ACC112 (cell line): ENCODE data around the gene ADAMTS17.

Source experiments
- H2AFZ ChIP-seq: fragments of 200-600 bp; sonication (generic); one replicate; pipeline ENCODE4 v1.6.0; 2017; ENCODE audit warnings: antibody characterized with exemption, low read length; ENCODE audit not compliant: unreplicated experiment
- H3K27ac ChIP-seq: fragments of 200-600 bp; sonication (generic); 2 replicates; pipeline ENCODE4 v1.5.1; 2014; ENCODE audit warnings: low read depth, mild to moderate bottlenecking, antibody characterized with exemption, low read length, moderate library complexity
- H3K27me3 ChIP-seq: fragments of 200-600 bp; sonication (generic); 2 replicates; pipeline ENCODE4 v1.6.1; 2014; ENCODE audit warnings: mild to moderate bottlenecking, antibody characterized with exemption, low read length, moderate library complexity, mixed read lengths; ENCODE audit not compliant: insufficient read depth
- H3K36me3 ChIP-seq: fragments of 200-600 bp; sonication (generic); 2 replicates; pipeline ENCODE4 v1.6.1; 2016; ENCODE audit warnings: mild to moderate bottlenecking, antibody characterized with exemption, low read length, moderate library complexity, mixed read lengths; ENCODE audit not compliant: insufficient read depth
- H3K4me1 ChIP-seq: fragments of 200-600 bp; sonication (generic); one replicate; pipeline ENCODE4 v1.6.1; 2016; ENCODE audit warnings: low read length, mixed read lengths; ENCODE audit not compliant: insufficient read depth, unreplicated experiment, control insufficient read depth
- H3K4me3 ChIP-seq: fragments of 200-600 bp; sonication (generic); 2 replicates; pipeline ENCODE4 v1.5.1; 2014; ENCODE audit warnings: mild to moderate bottlenecking, low read depth, low read length
- H3K79me2 ChIP-seq: fragments of 200-600 bp; sonication (generic); one replicate; pipeline ENCODE4 v1.6.0; 2016; ENCODE audit warnings: low read length; ENCODE audit not compliant: control insufficient read depth, unreplicated experiment, insufficient read depth

Gene ADAMTS17

DNA sequence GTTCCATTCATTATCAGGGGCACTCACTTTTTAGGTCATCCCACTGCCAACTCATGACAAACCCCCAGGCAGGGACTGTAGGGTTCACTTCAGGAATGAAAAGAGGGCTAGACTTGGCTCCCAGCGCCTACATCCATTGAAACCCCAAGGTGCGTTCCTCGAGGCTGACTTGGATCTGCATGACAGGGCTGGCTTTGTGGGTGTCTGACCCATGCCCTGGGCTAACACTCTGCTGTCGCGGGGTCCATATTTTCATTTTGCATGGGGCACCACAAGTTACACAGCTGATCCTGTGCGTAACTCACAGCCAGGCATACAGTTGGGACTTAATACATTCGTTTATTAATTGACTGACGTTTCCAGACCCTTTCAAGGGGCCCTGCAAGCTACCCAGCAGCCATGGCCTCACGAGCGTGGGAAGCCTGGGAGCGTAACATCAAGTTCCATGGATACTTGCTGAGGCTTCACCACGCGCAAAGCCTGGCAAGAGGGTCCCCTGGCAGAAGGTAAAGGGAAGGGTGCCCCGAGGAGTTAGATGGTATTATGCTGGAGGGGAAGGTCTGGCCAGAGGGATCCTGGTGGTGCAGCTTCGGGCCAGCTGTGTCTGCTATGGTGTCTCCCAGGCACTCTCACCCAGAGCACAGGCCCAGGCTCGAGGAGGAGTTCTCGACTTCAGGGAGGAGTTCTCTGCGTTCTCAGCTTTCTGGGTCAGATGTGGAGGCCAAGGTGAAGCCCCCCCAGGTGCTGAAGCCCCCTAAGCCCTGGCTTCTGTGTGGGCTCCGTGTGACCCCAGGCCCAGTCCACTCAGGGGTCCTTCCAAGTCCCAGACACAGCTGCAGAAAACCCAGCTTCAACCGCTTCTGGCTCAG, 85.4 kb downstream of the ADAMTS17 start:
- H3K27me3 ChIP-seq: no peaks in the 10 kb centered on the region
- H3K4me3 ChIP-seq: no peak overlapping the region
- no peaks in the 10 kb centered on the region for H3K79me2 ChIP-seq
- H3K27ac ChIP-seq: no peak overlapping the region
- no peak overlapping the region for H2AFZ ChIP-seq
- no peaks in the 10 kb centered on the region for H3K36me3 ChIP-seq
- no peaks in the 10 kb centered on the region for H3K4me1 ChIP-seq

DNA sequence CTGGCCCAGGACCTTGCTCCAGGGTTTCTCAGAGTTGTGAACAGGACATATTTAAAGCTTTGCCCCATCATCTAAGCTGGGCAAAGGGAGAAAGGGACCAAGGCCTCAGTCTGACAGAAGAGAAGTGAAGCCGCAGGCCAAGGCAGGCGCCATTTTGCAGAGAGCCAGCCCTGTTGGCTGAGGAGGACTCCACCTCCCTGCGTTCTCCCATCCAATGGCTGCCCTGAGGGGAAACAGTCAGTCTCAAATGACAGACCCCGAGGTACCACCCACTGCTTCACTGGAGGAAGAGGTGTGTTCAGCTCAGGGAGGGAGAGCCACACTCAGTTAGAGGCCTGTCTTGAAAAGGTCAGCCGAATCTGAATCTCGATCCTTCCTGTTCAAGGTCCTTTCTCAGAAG, 86.1 kb downstream of the ADAMTS17 start:
- Histone ChIP-seq H3K4me1 (no peaks in the 10 kb centered on the region), H3K4me3 (no peak overlapping the region), H2AFZ (no peak overlapping the region), H3K27me3 (no peaks in the 10 kb centered on the region), H3K79me2 (no peaks in the 10 kb centered on the region), H3K27ac (no peak overlapping the region), H3K36me3 (no peaks in the 10 kb centered on the region)

DNA sequence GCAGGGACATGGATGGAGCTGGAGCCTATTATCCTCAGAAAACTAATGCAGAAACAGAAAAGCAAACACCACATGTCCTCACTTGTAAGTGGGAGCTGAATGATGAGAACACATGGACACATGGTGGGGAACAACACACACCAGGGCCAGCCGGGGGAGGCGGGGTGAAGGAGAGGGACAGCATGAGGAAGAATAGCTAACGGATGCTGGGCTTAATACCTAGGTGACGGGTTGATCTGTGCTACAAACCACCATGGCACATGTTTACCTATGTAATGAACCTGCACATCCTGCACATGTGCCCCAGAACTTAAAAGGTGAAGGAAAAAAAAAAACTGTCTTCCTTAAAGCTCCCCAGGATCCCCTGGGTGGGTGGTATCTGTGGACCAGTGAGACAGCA, 87.1 kb downstream of the ADAMTS17 start:
- Histone ChIP-seq H3K27me3 (no peaks in the 10 kb centered on the region), H2AFZ (no peak overlapping the region), H3K4me1 (no peaks in the 10 kb centered on the region), H3K79me2 (no peaks in the 10 kb centered on the region), H3K36me3 (no peaks in the 10 kb centered on the region), H3K4me3 (no peak overlapping the region), H3K27ac (no peak overlapping the region)

DNA sequence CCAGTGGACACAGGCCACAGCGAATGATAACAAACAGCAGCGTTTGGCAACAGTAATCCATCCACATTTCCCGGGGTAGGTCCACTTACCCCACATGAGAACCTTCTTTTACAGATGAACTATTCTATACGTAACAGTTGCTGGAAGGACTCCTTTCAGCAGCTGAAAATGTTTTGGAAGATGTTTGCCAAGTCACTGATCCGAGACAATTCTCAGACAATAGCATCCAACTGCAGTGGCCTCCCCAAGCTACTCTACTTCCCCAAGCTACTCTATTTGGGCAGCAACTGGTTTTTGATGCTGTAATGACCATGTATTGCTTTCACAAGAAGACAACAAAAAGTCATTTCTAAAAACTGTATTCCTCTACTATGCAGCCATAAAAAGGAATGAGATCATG, 87.5 kb downstream of the ADAMTS17 start:
- Histone ChIP-seq H3K36me3 (no peaks in the 10 kb centered on the region), H3K27ac (no peak overlapping the region), H2AFZ (no peak overlapping the region), H3K4me1 (no peaks in the 10 kb centered on the region), H3K27me3 (no peaks in the 10 kb centered on the region), H3K4me3 (no peak overlapping the region), H3K79me2 (no peaks in the 10 kb centered on the region)

DNA sequence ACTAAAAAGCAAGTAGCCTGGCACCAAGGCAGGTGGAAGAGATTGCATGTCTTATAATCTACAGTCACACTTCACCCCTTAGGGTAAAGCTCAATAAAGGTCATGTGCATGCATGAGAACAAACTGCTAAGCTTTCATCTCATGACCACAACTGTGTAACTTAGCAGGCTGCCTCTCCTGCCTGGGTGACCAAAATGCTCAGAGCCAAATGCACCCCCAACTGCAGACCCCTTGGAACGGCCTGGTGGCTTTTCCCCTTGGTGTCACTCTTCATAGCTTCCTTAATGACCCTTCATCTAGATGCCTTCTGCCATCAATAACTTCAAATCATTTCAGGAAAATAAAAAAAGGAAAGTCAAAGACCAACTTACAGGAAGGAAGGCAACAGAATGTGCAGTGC, 88.1 kb downstream of the ADAMTS17 start:
- no peaks in the 10 kb centered on the region for H3K27me3 ChIP-seq
- H3K79me2 ChIP-seq: no peaks in the 10 kb centered on the region
- H3K4me3 ChIP-seq: no peak overlapping the region
- H3K36me3 ChIP-seq: no peaks in the 10 kb centered on the region
- H3K4me1 ChIP-seq: no peaks in the 10 kb centered on the region
- no peak overlapping the region for H3K27ac ChIP-seq
- no peak overlapping the region for H2AFZ ChIP-seq

GRCh38 chr15:100252779-100253417, 88.9 kb downstream of the ADAMTS17 start:
- Histone ChIP-seq H3K4me3 (no peak overlapping the region), H3K27ac (no peak overlapping the region), H2AFZ (no peak overlapping the region), H3K4me1 (no peaks in the 10 kb centered on the region), H3K36me3 (no peaks in the 10 kb centered on the region), H3K79me2 (no peaks in the 10 kb centered on the region), H3K27me3 (no peaks in the 10 kb centered on the region)

- H2AFZ ChIP-seq: no peak overlapping the region
- H3K36me3 ChIP-seq: no peaks in the 10 kb centered on the region
- H3K27me3 ChIP-seq: no peaks in the 10 kb centered on the region
- no peaks in the 10 kb centered on the region for H3K4me1 ChIP-seq
- H3K4me3 ChIP-seq: no peak overlapping the region
- no peaks in the 10 kb centered on the region for H3K79me2 ChIP-seq
- no peak overlapping the region for H3K27ac ChIP-seq
Observed at GRCh38 chr15:100252359-100252758, 89.4 kb downstream of the ADAMTS17 start.

GRCh38 chr15:100250176-100250800, 91.5 kb downstream of the ADAMTS17 start:
- no peaks in the 10 kb centered on the region for H3K36me3 ChIP-seq
- no peaks in the 10 kb centered on the region for H3K4me1 ChIP-seq
- no peak overlapping the region for H3K4me3 ChIP-seq
- no peaks in the 10 kb centered on the region for H3K79me2 ChIP-seq
- no peak overlapping the region for H2AFZ ChIP-seq
- H3K27me3 ChIP-seq: no peaks in the 10 kb centered on the region
- H3K27ac ChIP-seq: no peak overlapping the region

- Histone ChIP-seq H3K27me3 (no peaks in the 10 kb centered on the region), H3K4me1 (no peaks in the 10 kb centered on the region), H3K36me3 (no peaks in the 10 kb centered on the region), H2AFZ (no peak overlapping the region), H3K4me3 (no peak overlapping the region), H3K79me2 (no peaks in the 10 kb centered on the region), H3K27ac (no peak overlapping the region)
Observed at GRCh38 chr15:100249096-100249815, 92.5 kb downstream of the ADAMTS17 start.

DNA sequence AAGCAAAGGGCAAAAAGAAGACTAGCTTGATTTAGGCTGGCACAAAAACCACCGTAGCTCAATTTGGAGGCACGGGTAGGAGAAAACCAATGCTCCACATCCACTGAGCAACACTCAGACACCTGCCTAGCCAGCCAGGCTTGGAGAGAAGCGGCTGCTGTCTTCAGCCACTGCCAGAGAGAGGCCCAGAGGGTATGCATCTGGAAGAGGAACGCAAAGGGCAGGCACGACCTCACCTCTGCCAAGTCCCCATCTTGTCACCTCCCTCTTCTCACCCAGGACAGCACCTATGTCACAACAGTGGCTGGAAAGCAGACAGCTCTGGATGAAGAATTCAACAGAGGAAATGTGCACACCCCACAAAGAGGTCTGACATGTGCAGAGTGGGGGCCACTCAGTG, 93.5 kb downstream of the ADAMTS17 start:
- Histone ChIP-seq H3K27me3 (no peaks in the 10 kb centered on the region), H3K4me1 (no peaks in the 10 kb centered on the region), H3K4me3 (no peak overlapping the region), H3K27ac (no peak overlapping the region), H2AFZ (no peak overlapping the region), H3K36me3 (no peaks in the 10 kb centered on the region), H3K79me2 (no peaks in the 10 kb centered on the region)
